Upper lobe of left lung (tissue), 4 donors: ENCODE results near the gene SMARCB1.

Experiments used
- EP300 ChIP-seq, 4 donors: sonication (generic); formaldehyde crosslinking; IDR thresholded peaks; one replicate each; pipeline ENCODE4 v1.5.1; 2017; ENCODE audit warnings: antibody characterized with exemption in 4 of 4, control low read depth in 2 of 4
- POLR2A ChIP-seq, 4 donors: fragments of 450-650 bp; IDR thresholded peaks; one replicate each; pipeline ENCODE4 v1.5.1; 2016 to 2017; ENCODE audit warnings: antibody characterized with exemption in 4 of 4, mild to moderate bottlenecking in 2 of 4

GRCh38 chr22:23751441-23751996 is 35.2 kb upstream of the SMARCB1 start:
- TF ChIP-seq POLR2A (IDR thresholded peaks at IDR 0.05), result no peak
- no peak for TF ChIP-seq EP300 (IDR thresholded peaks at IDR 0.05)
